Measurements from ENCODE around the gene CCDC180. TPM values are rescaled to one million over a fixed set of nuclear protein-coding genes. Genes with fewer than 3 reads are reported as not detected.
"Not testable (repeated sequence)": the region's sequence is repeated elsewhere in the genome, so short reads cannot be mapped to it uniquely, and the experiment has no call there.

Gene CCDC180
- total RNA-seq, 2 donors from 2014 or later = 0.95 to 3.6 TPM

- H3K27ac Mint-ChIP-seq = no peak overlapping the region
- H3K27me3 Mint-ChIP-seq = no peaks in the 10 kb centered on the region
- peaks cover 4% of the 10 kb centered on the region for H3K4me1 Mint-ChIP-seq
- H3K36me3 Mint-ChIP-seq (ENCODE audit: low read depth) = peaks cover 6% of the 10 kb centered on the region
- no peak overlapping the region for H3K4me3 Mint-ChIP-seq
- no peak for ATAC-seq (replicated peaks)
- H3K9me3 Mint-ChIP-seq = no peaks in the 10 kb centered on the region
Observed at GRCh38 chr9:97318433-97318832, 11.0 kb downstream of the CCDC180 start.

- no peak overlapping the region for H3K4me3 Mint-ChIP-seq
- H3K9me3 Mint-ChIP-seq = no peaks in the 10 kb centered on the region
- H3K27me3 Mint-ChIP-seq = no peaks in the 10 kb centered on the region
- peaks cover 6% of the 10 kb centered on the region for H3K36me3 Mint-ChIP-seq (ENCODE audit: low read depth)
- peaks cover 4% of the 10 kb centered on the region for H3K4me1 Mint-ChIP-seq
- no peak for ATAC-seq (replicated peaks)
- peak overlapping the region; percentile 25 for H3K27ac Mint-ChIP-seq
Observed at GRCh38 chr9:97319395-97319794, 11.9 kb downstream of the CCDC180 start.

GRCh38 chr9:97320080-97320642 is 12.7 kb downstream of the CCDC180 start:
- Mint-ChIP-seq H3K27ac (no peak overlapping the region), H3K9me3 (no peaks in the 10 kb centered on the region), H3K4me1 (peaks cover 4% of the 10 kb centered on the region), H3K27me3 (no peaks in the 10 kb centered on the region), H3K36me3 (ENCODE audit: low read depth) (peaks cover 10% of the 10 kb centered on the region), H3K4me3 (no peak overlapping the region)
- no peak for ATAC-seq (replicated peaks)

GRCh38 chr9:97321251-97321650 is 13.8 kb downstream of the CCDC180 start:
- Mint-ChIP-seq H3K4me1 (peaks cover 4% of the 10 kb centered on the region), H3K36me3 (ENCODE audit: low read depth) (peaks cover 6% of the 10 kb centered on the region), H3K27me3 (no peaks in the 10 kb centered on the region), H3K4me3 (no peak overlapping the region), H3K9me3 (no peaks in the 10 kb centered on the region), H3K27ac (peak overlapping the region; percentile 72)
- no peak for ATAC-seq (replicated peaks)

- peaks cover 6% of the 10 kb centered on the region for H3K36me3 Mint-ChIP-seq (ENCODE audit: low read depth)
- no peak for ATAC-seq (replicated peaks)
- H3K4me1 Mint-ChIP-seq = peaks cover 4% of the 10 kb centered on the region
- no peaks in the 10 kb centered on the region for H3K27me3 Mint-ChIP-seq
- peak overlapping the region; percentile 72 for H3K27ac Mint-ChIP-seq
- H3K4me3 Mint-ChIP-seq = no peak overlapping the region
- no peaks in the 10 kb centered on the region for H3K9me3 Mint-ChIP-seq
Observed at GRCh38 chr9:97321691-97322090, 14.2 kb downstream of the CCDC180 start.

GRCh38 chr9:97322105-97322504 is 14.6 kb downstream of the CCDC180 start:
- H3K36me3 Mint-ChIP-seq (ENCODE audit: low read depth) = peaks cover 6% of the 10 kb centered on the region
- H3K27me3 Mint-ChIP-seq = no peaks in the 10 kb centered on the region
- no peaks in the 10 kb centered on the region for H3K9me3 Mint-ChIP-seq
- no peak for ATAC-seq (replicated peaks)
- H3K27ac Mint-ChIP-seq = no peak overlapping the region
- H3K4me3 Mint-ChIP-seq = no peak overlapping the region
- H3K4me1 Mint-ChIP-seq = peaks cover 4% of the 10 kb centered on the region

GRCh38 chr9:97324954-97325353 is 17.5 kb downstream of the CCDC180 start:
- Mint-ChIP-seq H3K27ac (no peak overlapping the region), H3K4me3 (no peak overlapping the region), H3K4me1 (no peaks in the 10 kb centered on the region), H3K36me3 (ENCODE audit: low read depth) (peaks cover 6% of the 10 kb centered on the region), H3K27me3 (no peaks in the 10 kb centered on the region), H3K9me3 (no peaks in the 10 kb centered on the region)
- ATAC-seq (replicated peaks) = no peak

GRCh38 chr9:97327562-97327961 is 20.1 kb downstream of the CCDC180 start:
- ATAC-seq (replicated peaks) = no peak
- peaks cover 6% of the 10 kb centered on the region for H3K36me3 Mint-ChIP-seq (ENCODE audit: low read depth)

GRCh38 chr9:97332993-97333392 is 25.5 kb downstream of the CCDC180 start:
- Mint-ChIP-seq H3K27me3 (no peaks in the 10 kb centered on the region), H3K36me3 (ENCODE audit: low read depth) (peaks cover 11% of the 10 kb centered on the region), H3K4me3 (no peak overlapping the region), H3K9me3 (peaks cover 1% of the 10 kb centered on the region), H3K4me1 (no peaks in the 10 kb centered on the region), H3K27ac (no peak overlapping the region)
- no peak for ATAC-seq (replicated peaks)

More at GRCh38 chr9:97327562-97327961, 20.1 kb downstream of the CCDC180 start:
- Mint-ChIP-seq H3K4me1 (no peaks in the 10 kb centered on the region), H3K4me3 (no peak overlapping the region), H3K27ac (no peak overlapping the region), H3K27me3 (no peaks in the 10 kb centered on the region), H3K9me3 (no peaks in the 10 kb centered on the region)

- H3K27me3 Mint-ChIP-seq; H3K4me1 Mint-ChIP-seq; H3K9me3 Mint-ChIP-seq; H3K4me3 Mint-ChIP-seq; ATAC-seq (replicated peaks); H3K27ac Mint-ChIP-seq: not testable (repeated sequence)
- peaks cover 22% of the 10 kb centered on the region for H3K36me3 Mint-ChIP-seq (ENCODE audit: low read depth)
Observed at GRCh38 chr9:97335622-97336021, 28.2 kb downstream of the CCDC180 start.

GRCh38 chr9:97348871-97349270 is 41.4 kb downstream of the CCDC180 start:
- Mint-ChIP-seq H3K27ac (no peak overlapping the region), H3K27me3 (no peaks in the 10 kb centered on the region), H3K4me1 (no peaks in the 10 kb centered on the region), H3K9me3 (no peaks in the 10 kb centered on the region), H3K36me3 (ENCODE audit: low read depth) (peaks cover 6% of the 10 kb centered on the region), H3K4me3 (no peak overlapping the region)
- no peak for ATAC-seq (replicated peaks)

- Mint-ChIP-seq H3K9me3 (no peaks in the 10 kb centered on the region), H3K27me3 (no peaks in the 10 kb centered on the region), H3K36me3 (ENCODE audit: low read depth) (peaks cover 1% of the 10 kb centered on the region), H3K4me1 (no peaks in the 10 kb centered on the region), H3K4me3 (no peak overlapping the region), H3K27ac (no peak overlapping the region)
- ATAC-seq (replicated peaks) = no peak
Observed at GRCh38 chr9:97349400-97349799, 41.9 kb downstream of the CCDC180 start.

GRCh38 chr9:97354637-97355036 is 47.2 kb downstream of the CCDC180 start:
- H3K27me3 Mint-ChIP-seq = no peaks in the 10 kb centered on the region
- ATAC-seq (replicated peaks) = no peak
- no peaks in the 10 kb centered on the region for H3K9me3 Mint-ChIP-seq
- no peak overlapping the region for H3K27ac Mint-ChIP-seq
- H3K4me1 Mint-ChIP-seq = no peaks in the 10 kb centered on the region
- no peak overlapping the region for H3K4me3 Mint-ChIP-seq
- peaks cover 14% of the 10 kb centered on the region for H3K36me3 Mint-ChIP-seq (ENCODE audit: low read depth)

- Mint-ChIP-seq H3K4me1 (no peaks in the 10 kb centered on the region), H3K27ac (no peak overlapping the region), H3K36me3 (ENCODE audit: low read depth) (peaks cover 14% of the 10 kb centered on the region), H3K27me3 (no peaks in the 10 kb centered on the region), H3K9me3 (no peaks in the 10 kb centered on the region), H3K4me3 (no peak overlapping the region)
- ATAC-seq (replicated peaks) = no peak
Observed at GRCh38 chr9:97357056-97357455, 49.6 kb downstream of the CCDC180 start.

All from activated T-helper 17 cell treated with anti-CD3 and anti-CD28 coated beads, Interleukin-2, amount 50 U/mL, for 72 hours (primary cell).